A673 (cell line): ENCODE data around the gene TTC33. TPM values are rescaled to one million over a fixed set of nuclear protein-coding genes. Genes with fewer than 3 reads are reported as not detected.

Source experiments
- BruUV-seq: library from RNA; stranded (reverse); fragments of 400-500 nt; replicated peaks from 2 replicates; lab custom pipeline; 2021; lab: Mats Ljungman, UMichigan
- CTCF ChIA-PET: fragments of 300-600 bp; sonication (Branson Sonifier 250); formaldehyde crosslinking; loops from one replicate; lab custom pipeline; 2022; ENCODE audit warnings: antibody characterized with exemption; lab: Charles Lee
- POLR2A ChIA-PET: fragments of 300-600 bp; sonication (Branson Sonifier 250); formaldehyde crosslinking; loops from one replicate; lab custom pipeline; 2022; ENCODE audit warnings: antibody characterized with exemption; ENCODE audit not compliant: low non-redundant PET; lab: Charles Lee
- DNase-seq: peaks from one replicate; pipeline ENCODE4 v3.0.0-alpha.2; 2015; ENCODE audit warnings: low spot score
- H3K27ac ChIP-seq: fragments of 200-600 bp; sonication (generic); 2 replicates; pipeline ENCODE4 v1.5.1; 2016; ENCODE audit warnings: mixed run types, low read depth, mild to moderate bottlenecking, mixed read lengths, antibody characterized with exemption, low read length; ENCODE audit not compliant: poor library complexity, severe bottlenecking
- H3K27me3 ChIP-seq: fragments of 200-600 bp; sonication (generic); replicated peaks from 2 replicates; pipeline ENCODE4 v1.6.1; 2017; ENCODE audit warnings: mixed run types, low read depth, mild to moderate bottlenecking, mixed read lengths, antibody characterized with exemption, low read length; ENCODE audit not compliant: insufficient read depth, poor library complexity
- H3K36me3 ChIP-seq: fragments of 200-600 bp; sonication (generic); 2 replicates; pipeline ENCODE4 v1.6.1; 2016; ENCODE audit warnings: mixed run types, mild to moderate bottlenecking, mixed read lengths, antibody characterized with exemption, low read length; ENCODE audit not compliant: insufficient read depth, poor library complexity, severe bottlenecking
- H3K4me1 ChIP-seq: fragments of 200-600 bp; sonication (generic); 2 replicates; pipeline ENCODE4 v1.6.1; 2017; ENCODE audit warnings: mixed run types, mild to moderate bottlenecking, mixed read lengths, antibody characterized with exemption, low read length; ENCODE audit not compliant: insufficient read depth, poor library complexity, severe bottlenecking
- H3K4me3 ChIP-seq: fragments of 200-600 bp; sonication (generic); 2 replicates; pipeline ENCODE4 v1.5.1; 2016; ENCODE audit warnings: low read depth, mixed run types, mild to moderate bottlenecking, mixed read lengths, low read length; ENCODE audit not compliant: poor library complexity, severe bottlenecking
- H3K9me3 ChIP-seq: fragments of 200-600 bp; sonication (generic); 2 replicates; pipeline ENCODE4 v1.6.1; 2016; ENCODE audit warnings: mixed run types, low read depth, mild to moderate bottlenecking, mixed read lengths, antibody characterized with exemption, low read length; ENCODE audit not compliant: poor library complexity, severe bottlenecking
- CTCF ChIP-seq: fragments of 300-800, 200-600 bp; sonication (generic); conservative IDR thresholded peaks from 2 replicates; pipeline ENCODE4 v1.5.1; 2017; ENCODE audit warnings: low read depth, mild to moderate bottlenecking, antibody characterized with exemption, low read length, moderate library complexity, mixed read lengths
- EZH2 ChIP-seq: fragments of 200-600 bp; sonication (generic); IDR thresholded peaks from 2 replicates; pipeline ENCODE4 v1.6.1; 2017; ENCODE audit warnings: borderline replicate concordance, low read depth, mild to moderate bottlenecking, mixed read lengths, antibody characterized with exemption, low read length; ENCODE audit not compliant: poor library complexity, severe bottlenecking
- intact Hi-C: fragments of 100-400 bp; cut with micrococcal nuclease; formaldehyde crosslinking; loops from one replicate; pipeline ENCODE4 v1.10.0; 2022; ENCODE audit not compliant: unreplicated experiment
- total RNA-seq: library from RNA; stranded (reverse); gene quantifications from 2 replicates; pipeline ENCODE4 v1.2.3, GENCODE V29; 2021

Gene TTC33
- total RNA-seq, 1 experiment from 2014 or later: 17.0 TPM

GRCh38 chr5:40738502-40738901 is 17.3 kb downstream of the TTC33 start:
- intact Hi-C loops: loop anchor here (5.0 kb wide), 1 partner anchor 1156 kb away; no protein-coding TSS in a partner anchor
- Histone ChIP-seq H3K27ac (no peak overlapping the region), H3K9me3 (no peaks in the 10 kb centered on the region), H3K4me1 (no peaks in the 10 kb centered on the region), H3K36me3 (peaks cover 15% of the 10 kb centered on the region), H3K27me3 (no peaks in the 10 kb centered on the region), H3K4me3 (no peak overlapping the region)
- DNase-seq: no peak
- no peak for TF ChIP-seq EZH2
- TF ChIP-seq CTCF: no peak
- POLR2A ChIA-PET: no interaction called here
- CTCF ChIA-PET: no interaction called here
- BruUV-seq: no TSS peak

GRCh38 chr5:40736103-40736875 is 19.5 kb downstream of the TTC33 start:
- intact Hi-C loops: loop anchor here (5.0 kb wide), 1 partner anchor 1154 kb away; no protein-coding TSS in a partner anchor
- no peak overlapping the region for H3K4me3 ChIP-seq
- H3K4me1 ChIP-seq: no peaks in the 10 kb centered on the region
- TF ChIP-seq EZH2 (no peak), CTCF (peak; percentile 79)
- peak; percentile 70 for DNase-seq
- CTCF ChIA-PET: no interaction called here
- BruUV-seq: no TSS peak
- no peak overlapping the region for H3K27ac ChIP-seq
- H3K27me3 ChIP-seq: no peaks in the 10 kb centered on the region
- no peaks in the 10 kb centered on the region for H3K9me3 ChIP-seq
- POLR2A ChIA-PET: no interaction called here
- peaks cover 11% of the 10 kb centered on the region for H3K36me3 ChIP-seq

GRCh38 chr5:40735609-40736008 is 20.2 kb downstream of the TTC33 start:
- CTCF ChIA-PET: no interaction called here
- Histone ChIP-seq H3K4me1 (no peaks in the 10 kb centered on the region), H3K36me3 (peaks cover 5% of the 10 kb centered on the region), H3K27me3 (no peaks in the 10 kb centered on the region), H3K9me3 (no peaks in the 10 kb centered on the region), H3K4me3 (no peak overlapping the region), H3K27ac (no peak overlapping the region)
- no peak for TF ChIP-seq CTCF
- no peak for TF ChIP-seq EZH2
- no peak for DNase-seq
- no TSS peak for BruUV-seq
- POLR2A ChIA-PET: no interaction called here
- intact Hi-C loops: loop anchor here (2.0 to 5.0 kb wide), 2 partner anchors 1019 to 1153 kb away; no protein-coding TSS in a partner anchor
